Osteoblast (primary cell): ENCODE results near the gene SEZ6L. TPM values are rescaled to one million over a fixed set of nuclear protein-coding genes. Genes with fewer than 3 reads are reported as not detected.
A peak's percentile ranks its signal among the peaks of the same experiment; 100 is the strongest.

Experiments used
- DNase-seq: peaks from one replicate; pipeline ENCODE4 v3.0.0; 2011; ENCODE audit warnings: low spot score, mixed read lengths; ENCODE audit not compliant: insufficient read length; ENCODE audit errors: missing footprints
- H2AFZ ChIP-seq: 2 replicates; pipeline ENCODE4 v1.6.0; 2011; ENCODE audit warnings: mild to moderate bottlenecking, low read length
- H3K27ac ChIP-seq: 2 replicates; pipeline ENCODE4 v1.5.1; 2011; ENCODE audit warnings: mild to moderate bottlenecking, low read depth, low read length, moderate library complexity
- H3K27me3 ChIP-seq: 2 replicates; pipeline ENCODE4 v1.6.0; 2012; ENCODE audit warnings: mild to moderate bottlenecking, control low read depth, inconsistent platforms, low read length, moderate library complexity; ENCODE audit not compliant: insufficient read depth
- H3K36me3 ChIP-seq: 2 replicates; pipeline ENCODE4 v1.5.1; 2011; ENCODE audit warnings: mild to moderate bottlenecking, low read length, control low read depth, moderate library complexity; ENCODE audit not compliant: insufficient read depth
- H3K4me1 ChIP-seq: 2 replicates; pipeline ENCODE4 v1.5.1; 2011; ENCODE audit warnings: mild to moderate bottlenecking, low read length, control low read depth, moderate library complexity; ENCODE audit not compliant: insufficient read depth
- H3K4me2 ChIP-seq: 2 replicates; pipeline ENCODE4 v1.6.0; 2011; ENCODE audit warnings: mild to moderate bottlenecking, low read length; ENCODE audit not compliant: insufficient read depth
- H3K4me3 ChIP-seq: fragments of 200-600 bp; sonication (generic); 3 replicates; pipeline ENCODE4 v1.5.1; 2012; ENCODE audit warnings: mild to moderate bottlenecking, low read length, inconsistent platforms; ENCODE audit not compliant: insufficient read depth
- H3K79me2 ChIP-seq: 2 replicates; pipeline ENCODE4 v1.6.0; 2012; ENCODE audit warnings: mild to moderate bottlenecking, low read length, control low read depth, inconsistent platforms; ENCODE audit not compliant: insufficient read depth
- H3K9me3 ChIP-seq: 2 replicates; pipeline ENCODE4 v1.5.1; 2011; ENCODE audit warnings: low read depth, low read length, control low read depth
- H4K20me1 ChIP-seq: 2 replicates; pipeline ENCODE4 v1.6.0; 2012; ENCODE audit warnings: mild to moderate bottlenecking, low read length, control low read depth; ENCODE audit not compliant: insufficient read depth
- CTCF ChIP-seq: IDR thresholded peaks from 2 replicates; pipeline ENCODE4 v1.5.1; 2011; ENCODE audit warnings: mild to moderate bottlenecking, low read depth, low read length, moderate library complexity; ENCODE audit errors: extremely low read depth
- total RNA-seq: library from RNA; depleted of rRNA; stranded (reverse); fragments of >200 nt; gene quantifications from 2 replicates; pipeline ENCODE4 v1.2.3, GENCODE V29; 2012

The SEZ6L gene
- total RNA-seq, 1 donor, result not detected

- Histone ChIP-seq H4K20me1 (no peaks in the 10 kb centered on the region), H3K79me2 (no peaks in the 10 kb centered on the region), H2AFZ (no peak overlapping the region), H3K27ac (no peak overlapping the region), H3K36me3 (no peaks in the 10 kb centered on the region), H3K27me3 (peaks cover 4% of the 10 kb centered on the region), H3K9me3 (no peaks in the 10 kb centered on the region), H3K4me1 (peaks cover 1% of the 10 kb centered on the region), H3K4me3 (no peak overlapping the region), H3K4me2 (no peak overlapping the region)
- no peak for TF ChIP-seq CTCF
- no peak for DNase-seq
Observed at GRCh38 chr22:26328221-26328620, 159.0 kb downstream of the SEZ6L start.

GRCh38 chr22:26330971-26331625 is 161.8 kb downstream of the SEZ6L start:
- Histone ChIP-seq H3K4me2 (no peak overlapping the region), H3K4me3 (no peak overlapping the region), H4K20me1 (no peaks in the 10 kb centered on the region), H3K27me3 (peaks cover 29% of the 10 kb centered on the region), H3K9me3 (no peaks in the 10 kb centered on the region), H3K79me2 (no peaks in the 10 kb centered on the region), H2AFZ (no peak overlapping the region), H3K36me3 (no peaks in the 10 kb centered on the region), H3K27ac (no peak overlapping the region), H3K4me1 (no peaks in the 10 kb centered on the region)
- peak; percentile 94 for DNase-seq
- peak; percentile 88 for TF ChIP-seq CTCF

GRCh38 chr22:26333088-26333800 is 164.0 kb downstream of the SEZ6L start:
- H3K4me2 ChIP-seq, result no peak overlapping the region
- no peaks in the 10 kb centered on the region for H3K79me2 ChIP-seq
- no peak for TF ChIP-seq CTCF
- H3K27ac ChIP-seq, result no peak overlapping the region
- H3K9me3 ChIP-seq, result no peaks in the 10 kb centered on the region
- H2AFZ ChIP-seq, result no peak overlapping the region
- no peaks in the 10 kb centered on the region for H3K36me3 ChIP-seq
- H3K4me1 ChIP-seq, result no peaks in the 10 kb centered on the region
- DNase-seq, result no peak
- peaks cover 39% of the 10 kb centered on the region for H3K27me3 ChIP-seq
- H4K20me1 ChIP-seq, result no peaks in the 10 kb centered on the region
- no peak overlapping the region for H3K4me3 ChIP-seq

GRCh38 chr22:26334232-26334631 is 165.0 kb downstream of the SEZ6L start:
- no peaks in the 10 kb centered on the region for H3K4me1 ChIP-seq
- DNase-seq, result peak; percentile 65
- no peak for TF ChIP-seq CTCF
- no peaks in the 10 kb centered on the region for H4K20me1 ChIP-seq
- no peaks in the 10 kb centered on the region for H3K79me2 ChIP-seq
- no peaks in the 10 kb centered on the region for H3K36me3 ChIP-seq
- no peaks in the 10 kb centered on the region for H3K9me3 ChIP-seq
- no peak overlapping the region for H3K27ac ChIP-seq
- no peak overlapping the region for H2AFZ ChIP-seq
- H3K4me3 ChIP-seq, result no peak overlapping the region
- H3K27me3 ChIP-seq, result peaks cover 39% of the 10 kb centered on the region
- H3K4me2 ChIP-seq, result no peak overlapping the region
